ENCODE results near the gene PDXDC1.
"Not testable (repeated sequence)": the region's sequence is repeated elsewhere in the genome, so short reads cannot be mapped to it uniquely, and the experiment has no call there.

The PDXDC1 gene

GRCh38 chr16:15038689-15039088, 63.9 kb downstream of the PDXDC1 start:
- DNase-seq, result no peak

GRCh38 chr16:15041271-15042004, 66.6 kb downstream of the PDXDC1 start:
- no peak for DNase-seq

- DNase-seq, result no peak
Measured at GRCh38 chr16:15043344-15043743, 68.5 kb downstream of the PDXDC1 start.

GRCh38 chr16:15044286-15044685, 69.5 kb downstream of the PDXDC1 start:
- no peak for DNase-seq

- not testable (repeated sequence) for DNase-seq
Measured at GRCh38 chr16:15045270-15045669, 70.4 kb downstream of the PDXDC1 start.

- DNase-seq, result no peak
Measured at GRCh38 chr16:15046692-15047376, 72.0 kb downstream of the PDXDC1 start.

- no peak for DNase-seq
Measured at GRCh38 chr16:15049581-15050180, 74.9 kb downstream of the PDXDC1 start.

GRCh38 chr16:15050440-15050839, 75.6 kb downstream of the PDXDC1 start:
- DNase-seq, result not testable (repeated sequence)

GRCh38 chr16:15051387-15051951, 76.6 kb downstream of the PDXDC1 start:
- no peak for DNase-seq

GRCh38 chr16:15052747-15053476, 78.1 kb downstream of the PDXDC1 start:
- no peak for DNase-seq

GRCh38 chr16:15053904-15054303, 79.1 kb downstream of the PDXDC1 start:
- no peak for DNase-seq

GRCh38 chr16:15054357-15055140, 79.7 kb downstream of the PDXDC1 start:
- DNase-seq, result no peak

GRCh38 chr16:15055141-15056053, 80.6 kb downstream of the PDXDC1 start:
- peak; percentile 82 for DNase-seq

- DNase-seq, result no peak
Measured at GRCh38 chr16:15057681-15058417, 83.0 kb downstream of the PDXDC1 start.

- DNase-seq, result no peak
Measured at GRCh38 chr16:15059324-15059723, 84.5 kb downstream of the PDXDC1 start.

GRCh38 chr16:15062085-15062810, 87.4 kb downstream of the PDXDC1 start:
- not testable (repeated sequence) for DNase-seq

- not testable (repeated sequence) for DNase-seq
Measured at GRCh38 chr16:15065961-15066360, 91.1 kb downstream of the PDXDC1 start.

GRCh38 chr16:15066690-15067089, 91.9 kb downstream of the PDXDC1 start:
- not testable (repeated sequence) for DNase-seq

GRCh38 chr16:15071013-15071412, 96.2 kb downstream of the PDXDC1 start:
- DNase-seq, result not testable (repeated sequence)

All from CD4-positive, alpha-beta T cell treated with Interleukin-17A for 4 hours (primary cell).